Fibroblast of upper back skin (primary cell): Measurements from ENCODE around the gene TMSB4X.
"Not testable (repeated sequence)": the region's sequence is repeated elsewhere in the genome, so short reads cannot be mapped to it uniquely, and the experiment has no call there.

Source experiments
- DNase-seq: peaks from one replicate; pipeline ENCODE4 v3.0.0-alpha.2; 2013

The TMSB4X gene

DNA sequence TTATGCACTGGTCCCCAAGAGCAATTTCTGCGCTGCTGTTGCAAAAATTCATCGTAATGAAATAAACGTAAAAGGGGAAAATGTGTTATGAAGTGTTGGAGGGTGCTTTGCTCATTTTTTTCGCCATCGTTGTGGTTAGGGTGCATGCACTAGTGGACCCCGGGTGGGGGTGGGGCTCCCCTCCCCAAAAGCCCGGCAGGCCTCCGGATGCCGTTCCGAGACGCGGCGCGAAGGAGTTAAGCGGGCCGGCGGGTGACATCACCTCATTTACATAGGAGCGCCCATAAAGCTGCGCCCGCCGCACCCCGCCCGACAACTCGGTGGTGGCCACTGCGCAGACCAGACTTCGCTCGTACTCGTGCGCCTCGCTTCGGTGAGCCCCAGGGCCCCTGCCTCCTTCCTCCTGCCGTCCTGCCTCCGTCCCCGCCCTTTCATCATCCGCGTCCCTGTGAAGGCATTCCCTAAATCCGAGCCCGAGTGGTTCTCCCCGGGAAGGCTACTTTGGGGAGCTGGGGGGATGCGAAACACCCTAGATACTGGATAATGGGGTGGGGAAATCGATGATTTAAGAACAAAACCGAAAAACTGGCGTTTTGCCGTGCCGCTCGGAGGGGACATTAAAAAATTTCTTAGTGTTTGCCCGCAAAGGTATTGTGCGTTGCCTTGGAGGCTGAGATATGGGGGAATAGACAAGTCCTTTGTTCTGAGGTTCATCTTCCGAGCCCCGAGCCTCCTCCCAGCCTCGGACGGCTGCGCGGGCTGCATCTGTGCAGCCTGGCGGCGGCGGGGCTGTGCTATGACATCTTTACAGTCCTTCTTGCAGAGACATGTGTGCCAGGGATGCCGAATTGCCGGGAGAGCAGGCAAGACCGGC, at the start of gene TMSB4X:
Gene TMSB4X (plus strand): TSS at position 315 of the 874 bp plus-strand sequence.
- peak; percentile 86 for DNase-seq

DNA sequence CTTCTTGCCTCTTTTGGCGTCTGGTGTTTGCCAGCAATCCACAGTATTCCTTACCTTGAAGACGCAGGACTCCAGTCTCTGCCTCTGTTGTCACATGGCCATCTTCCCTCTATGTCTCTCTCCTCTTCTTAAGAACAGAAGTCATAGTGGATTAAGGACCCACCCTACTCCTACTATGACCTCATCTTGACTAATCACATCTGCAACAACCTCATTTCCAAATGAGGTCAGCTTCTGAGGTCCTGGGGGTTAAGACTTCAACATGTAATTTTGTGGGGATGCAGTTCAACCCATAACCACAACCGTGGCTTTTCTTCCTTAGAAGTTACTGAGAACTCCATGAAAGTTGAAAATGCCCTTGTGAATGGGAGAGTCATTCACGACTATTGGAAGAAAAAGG, 45.2 kb upstream of the TMSB4X start:
- peak; percentile 5 for DNase-seq

DNA sequence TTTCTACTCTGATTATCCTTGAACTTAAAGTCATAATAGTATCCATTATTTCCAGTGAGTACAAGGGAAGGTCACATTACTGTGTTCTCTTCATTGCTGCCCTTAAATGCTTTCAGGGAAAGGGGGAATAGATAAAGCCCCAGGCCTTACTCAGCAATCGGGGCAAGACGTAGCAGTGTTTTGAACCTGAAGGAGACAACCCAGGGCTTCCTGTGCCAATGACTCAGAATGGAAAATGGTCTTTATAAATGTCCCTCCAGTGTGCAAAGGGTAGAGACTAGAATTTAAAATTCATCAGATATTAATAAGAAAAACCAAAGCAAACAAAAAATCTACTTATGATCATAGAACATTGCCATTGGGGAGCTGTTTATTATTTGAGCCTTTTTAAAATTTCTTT, 44.8 kb upstream of the TMSB4X start:
- no peak for DNase-seq

DNA sequence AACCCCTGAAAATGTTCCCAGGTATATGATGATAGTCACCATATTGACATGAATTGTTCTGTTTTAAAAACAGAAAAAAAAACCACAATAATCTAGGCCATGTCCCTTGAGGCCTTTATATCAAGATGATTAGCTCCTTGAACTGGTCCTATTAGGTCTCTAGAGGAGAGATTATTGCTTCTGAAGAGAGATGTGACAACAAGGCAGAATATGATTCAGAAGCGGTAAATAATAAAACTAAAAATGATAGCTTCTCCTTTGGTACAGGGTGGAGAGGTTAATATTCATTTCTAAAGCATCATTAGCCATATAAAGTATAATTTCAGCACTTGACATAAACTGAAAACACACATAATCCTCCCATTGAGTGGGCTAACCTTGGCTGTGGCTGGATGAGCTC, 42.7 kb upstream of the TMSB4X start:
- no peak for DNase-seq

DNA sequence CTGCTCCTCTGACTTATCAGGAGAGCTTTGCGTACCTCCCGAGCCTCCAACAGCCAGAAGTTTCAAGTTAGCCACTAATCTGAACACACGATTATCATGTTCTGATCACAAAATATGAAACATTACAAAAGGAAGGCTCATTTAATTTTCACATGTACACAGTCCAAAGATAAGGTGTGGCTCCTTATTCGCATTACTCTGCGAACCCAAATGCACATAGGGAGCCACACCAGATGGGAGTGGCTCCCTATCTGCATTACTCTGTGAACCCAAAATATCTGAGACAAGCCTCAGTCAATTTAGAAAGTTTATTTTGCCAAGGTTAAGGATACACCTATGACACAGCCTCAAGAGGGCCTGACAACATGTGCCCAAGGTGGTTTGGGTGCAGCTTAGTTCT, 40.1 kb upstream of the TMSB4X start:
- DNase-seq, result no peak

DNA sequence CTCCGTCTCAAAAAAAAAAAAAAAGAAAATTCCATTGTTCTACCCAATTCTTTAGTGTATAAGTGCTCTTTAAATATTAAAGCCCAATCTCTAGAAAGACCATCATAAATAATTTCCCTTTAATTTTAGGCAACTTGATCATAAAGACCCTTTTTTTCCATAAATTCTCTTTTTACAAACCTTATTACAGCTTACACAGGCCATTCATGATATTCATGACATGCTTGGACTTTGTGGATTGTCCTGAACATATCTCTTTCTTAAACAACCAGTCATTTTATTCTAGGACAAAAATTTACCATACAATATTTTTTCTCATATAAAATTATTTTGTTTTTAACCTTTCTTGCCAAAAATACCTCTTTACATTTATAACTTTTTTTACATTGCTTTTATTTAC, 38.0 kb upstream of the TMSB4X start:
- DNase-seq, result no peak

DNA sequence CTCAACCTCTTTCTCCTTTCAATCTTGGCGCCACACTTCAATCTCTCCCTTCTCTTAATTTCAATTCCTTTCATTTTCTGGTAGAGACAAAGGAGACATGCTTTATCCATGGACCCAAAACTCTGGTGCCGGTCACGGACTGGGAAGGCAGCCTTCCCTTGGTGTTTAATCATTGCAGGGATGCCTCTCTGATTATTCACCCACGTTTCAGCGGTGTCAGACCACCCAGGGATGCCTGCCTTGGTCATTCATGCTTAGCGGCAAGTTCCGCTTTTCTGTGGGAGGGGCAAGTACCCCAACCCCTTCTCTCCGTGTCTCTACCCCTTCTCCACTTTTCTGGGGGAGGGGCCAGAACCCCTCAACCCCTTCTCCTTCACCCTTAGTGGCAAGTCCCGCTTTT, 34.4 kb upstream of the TMSB4X start:
- not testable (repeated sequence) for DNase-seq

DNA sequence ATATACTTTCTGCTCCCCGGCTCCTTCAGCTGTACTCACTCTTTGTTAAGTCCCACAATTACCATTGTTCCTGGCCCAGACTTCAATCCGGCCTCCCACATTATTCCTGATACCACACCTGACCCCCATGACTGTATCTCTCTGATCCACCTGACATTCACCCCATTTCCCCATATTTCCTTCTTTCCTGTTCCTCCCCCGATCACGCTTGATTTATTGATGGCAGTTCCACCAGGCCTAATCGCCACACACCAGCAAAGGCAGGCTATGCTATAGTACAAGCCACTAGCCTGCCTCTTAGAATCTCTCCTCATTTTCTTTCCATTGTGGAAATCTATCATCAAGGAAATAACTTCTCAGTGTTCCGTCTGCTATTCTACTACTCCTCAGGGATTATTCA, 31.3 kb upstream of the TMSB4X start:
- DNase-seq, result not testable (repeated sequence)

DNA sequence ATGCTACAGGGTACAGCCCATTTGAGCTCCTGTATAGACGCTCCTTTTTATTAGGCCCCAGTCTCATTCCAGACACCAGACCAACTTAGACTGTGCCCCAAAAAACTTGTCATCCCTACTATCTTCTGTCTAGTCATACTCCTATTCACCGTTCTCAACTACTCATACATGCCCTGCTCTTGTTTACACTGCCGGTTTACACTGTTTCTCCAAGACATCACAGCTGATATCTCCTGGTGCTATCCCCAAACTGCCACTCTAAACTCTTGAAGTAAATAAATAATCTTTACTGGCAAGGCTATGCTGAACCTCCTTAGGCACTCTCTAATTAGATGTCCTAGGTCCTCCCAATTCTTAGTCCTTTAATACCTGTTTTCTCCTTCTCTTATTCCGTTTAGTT, 30.5 kb upstream of the TMSB4X start:
- not testable (repeated sequence) for DNase-seq

DNA sequence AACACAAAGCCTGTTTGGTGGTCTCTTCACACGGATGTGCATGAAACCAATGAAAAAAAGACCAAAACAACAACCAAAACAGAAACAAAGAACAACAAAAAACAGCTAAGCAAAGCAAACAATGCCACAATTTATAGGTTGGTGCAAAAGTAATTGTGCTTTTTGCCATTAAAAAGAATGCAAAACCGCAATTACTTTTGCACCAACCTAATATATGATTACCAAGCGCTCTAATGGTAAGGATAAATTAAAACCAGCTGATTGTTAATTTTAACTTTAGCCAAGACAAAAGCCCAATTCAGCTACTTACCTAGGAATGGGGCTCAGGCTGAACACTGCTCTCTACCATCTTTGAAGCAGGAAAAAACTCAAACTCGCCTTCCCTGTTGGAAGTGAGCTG, 29.4 kb upstream of the TMSB4X start:
- no peak for DNase-seq

DNA sequence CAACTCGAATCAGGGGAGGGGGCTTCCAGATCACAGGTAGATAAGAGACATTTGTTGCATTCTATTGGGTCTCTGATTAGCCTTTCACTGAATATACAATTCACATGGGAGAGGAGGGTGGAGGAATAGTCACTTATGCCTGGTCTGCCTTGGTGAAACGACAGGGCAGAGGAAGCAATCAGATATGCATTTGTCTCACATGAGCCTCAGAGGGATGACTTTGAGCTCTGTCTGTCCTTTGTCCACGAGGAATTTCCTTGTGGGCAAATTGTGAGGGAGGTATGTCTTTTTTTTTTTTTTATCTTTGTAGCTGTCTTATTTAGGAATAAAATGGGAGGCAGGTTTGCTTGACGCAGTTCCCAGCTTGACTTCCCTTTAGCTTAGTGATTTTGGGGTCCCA, 28.5 kb upstream of the TMSB4X start:
- no peak for DNase-seq

DNA sequence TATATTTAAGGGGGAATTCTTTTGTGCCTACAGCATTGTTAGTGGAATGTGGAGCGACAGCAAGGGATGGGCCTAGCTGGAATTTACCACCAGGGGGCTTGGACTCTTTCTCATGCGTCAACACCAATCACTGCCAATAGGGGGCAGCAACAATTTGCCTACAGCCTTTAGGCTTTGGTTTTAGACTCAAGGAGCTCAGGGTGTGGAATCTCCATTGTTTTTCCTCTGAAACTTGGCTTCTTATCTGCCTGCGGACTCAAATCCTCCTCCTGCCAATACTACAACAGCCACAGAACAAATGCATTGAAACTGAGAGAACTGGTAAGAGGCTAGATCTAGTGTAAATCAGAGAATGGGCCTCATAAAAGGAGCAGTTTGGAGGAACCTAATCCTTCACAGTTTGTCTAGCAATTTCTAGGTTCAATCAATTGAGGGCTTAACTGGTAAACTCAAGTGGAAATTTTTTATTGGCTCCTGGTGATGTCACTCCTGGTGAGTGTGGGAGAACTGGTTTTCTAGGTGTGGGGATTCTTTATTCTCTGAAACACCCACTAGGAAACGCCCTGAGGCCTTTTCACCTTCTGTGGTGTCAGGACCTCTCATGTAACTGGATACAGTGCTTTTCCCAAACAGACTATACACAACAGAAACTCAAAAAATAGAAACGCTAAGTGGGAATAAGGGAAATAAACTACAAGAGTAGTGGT, 27.9 kb upstream of the TMSB4X start:
- peak; percentile 86 for DNase-seq

DNA sequence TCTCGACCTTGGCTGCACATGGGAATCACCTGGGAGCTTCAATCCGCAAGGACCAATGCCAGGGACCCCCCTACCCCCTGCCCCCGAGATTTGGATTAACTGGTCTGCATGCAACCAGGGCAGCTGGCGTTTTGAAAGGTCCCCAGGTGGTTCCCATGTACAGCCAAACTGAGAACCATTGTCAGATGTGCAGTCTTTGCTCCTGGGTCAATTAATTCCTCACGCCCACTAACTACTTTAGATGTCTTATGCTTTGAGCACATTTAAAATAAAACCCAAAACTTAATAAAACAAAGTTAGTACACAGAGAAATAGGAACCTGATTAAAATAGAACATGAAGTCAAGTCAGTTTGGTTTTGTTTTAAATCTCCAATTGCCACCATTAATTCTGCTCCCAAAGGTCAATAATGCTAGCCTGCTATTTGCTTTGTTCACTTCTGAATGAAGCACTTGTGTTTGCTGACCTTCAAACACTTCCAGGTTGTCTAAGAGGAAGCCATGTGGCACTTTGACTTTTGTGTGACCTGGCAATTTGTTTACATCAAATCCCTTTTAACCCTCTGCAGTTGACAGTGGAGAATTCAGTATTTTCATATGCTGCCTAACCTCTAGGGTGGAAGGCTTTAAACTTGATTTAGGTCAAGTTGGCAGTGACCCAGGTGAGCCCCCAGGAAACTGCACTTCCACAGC, 27.2 kb upstream of the TMSB4X start:
- DNase-seq, result no peak

DNA sequence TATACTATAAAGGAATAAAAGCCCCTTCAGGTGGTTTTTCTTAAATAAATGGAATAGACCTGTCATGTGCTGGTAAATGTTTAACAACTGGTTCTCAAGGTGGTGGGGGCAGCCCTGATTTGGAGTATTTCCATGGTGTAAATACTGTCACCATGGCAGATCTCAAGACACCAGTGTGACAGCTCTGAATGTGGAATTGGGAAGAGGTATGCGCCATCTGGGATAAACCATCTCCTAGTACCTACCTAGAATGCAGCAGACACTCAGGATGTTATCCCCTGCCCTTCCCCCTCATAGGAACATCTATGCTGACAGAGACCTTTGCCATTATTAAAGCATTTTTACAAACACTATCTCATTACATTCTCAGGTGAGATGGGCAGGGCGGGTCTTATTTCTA, 26.4 kb upstream of the TMSB4X start:
- DNase-seq, result no peak

DNA sequence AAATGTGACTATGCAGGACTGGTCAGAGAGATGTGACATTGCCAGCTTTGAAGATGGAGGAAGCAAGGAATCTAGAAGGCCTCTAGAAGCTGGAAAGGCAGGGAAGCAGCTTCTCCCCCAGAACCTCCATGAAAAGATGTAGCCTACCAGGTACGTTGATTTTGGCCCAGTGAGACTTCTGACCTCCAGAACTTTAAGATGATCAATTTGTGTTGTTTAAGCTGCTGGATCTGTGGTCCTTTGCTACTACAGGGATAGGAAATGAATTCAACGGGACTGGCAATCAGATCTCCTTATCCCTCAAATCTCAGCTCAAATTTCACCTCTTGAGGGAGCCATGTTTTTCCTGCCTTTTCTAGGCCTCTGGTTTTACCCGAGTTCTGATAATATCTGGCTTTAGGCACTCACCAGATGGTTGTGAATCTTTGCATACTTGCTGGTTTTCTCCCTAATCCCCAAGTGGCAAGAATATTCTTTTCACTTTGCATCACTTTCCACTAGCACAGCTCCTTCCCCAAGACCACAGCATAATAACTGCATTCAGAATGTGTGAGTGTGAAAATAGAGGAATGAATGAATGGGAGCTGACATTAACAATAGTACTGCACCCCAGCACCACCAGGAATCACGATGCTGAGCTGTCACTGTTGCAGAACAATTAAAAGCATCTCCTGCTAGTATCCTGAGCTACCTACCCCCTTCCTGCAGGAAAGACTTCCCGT, 25.5 kb upstream of the TMSB4X start:
- DNase-seq, result peak; percentile 92

DNA sequence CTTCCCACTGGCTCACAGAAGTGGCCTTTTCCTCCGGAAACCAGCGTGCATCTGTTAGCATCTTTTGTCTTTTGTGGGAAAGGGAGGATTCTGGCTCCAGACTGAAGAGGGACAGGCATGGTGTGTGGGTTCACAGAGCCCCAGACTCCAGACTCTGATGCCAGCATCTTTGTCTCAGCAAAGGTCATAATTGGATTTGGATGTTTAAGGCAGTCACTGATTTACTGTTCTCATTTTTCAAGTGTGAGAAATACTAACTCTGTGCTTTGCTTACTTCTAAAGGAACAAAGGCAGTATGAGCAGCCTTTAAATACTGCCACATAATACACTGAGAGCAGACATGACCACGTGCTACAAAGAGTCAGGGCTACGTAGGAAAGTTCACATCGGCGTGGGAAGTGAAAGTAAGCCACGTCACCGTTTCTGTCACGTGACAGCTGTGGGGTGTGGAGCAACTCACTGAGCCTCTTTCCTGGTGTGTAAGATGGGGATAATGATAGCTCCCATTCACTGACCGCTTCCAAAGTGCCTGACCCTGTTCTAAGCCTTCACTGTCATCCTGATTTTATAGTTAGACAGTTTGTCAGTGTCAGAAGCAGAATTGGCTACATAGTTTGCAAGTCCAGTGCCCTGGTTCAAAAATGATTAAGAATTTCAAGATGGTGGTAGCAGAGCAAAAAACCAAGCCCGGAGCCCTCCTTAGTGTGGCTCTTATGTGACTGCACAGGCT, 24.8 kb upstream of the TMSB4X start:
- peak; percentile 85 for DNase-seq

DNA sequence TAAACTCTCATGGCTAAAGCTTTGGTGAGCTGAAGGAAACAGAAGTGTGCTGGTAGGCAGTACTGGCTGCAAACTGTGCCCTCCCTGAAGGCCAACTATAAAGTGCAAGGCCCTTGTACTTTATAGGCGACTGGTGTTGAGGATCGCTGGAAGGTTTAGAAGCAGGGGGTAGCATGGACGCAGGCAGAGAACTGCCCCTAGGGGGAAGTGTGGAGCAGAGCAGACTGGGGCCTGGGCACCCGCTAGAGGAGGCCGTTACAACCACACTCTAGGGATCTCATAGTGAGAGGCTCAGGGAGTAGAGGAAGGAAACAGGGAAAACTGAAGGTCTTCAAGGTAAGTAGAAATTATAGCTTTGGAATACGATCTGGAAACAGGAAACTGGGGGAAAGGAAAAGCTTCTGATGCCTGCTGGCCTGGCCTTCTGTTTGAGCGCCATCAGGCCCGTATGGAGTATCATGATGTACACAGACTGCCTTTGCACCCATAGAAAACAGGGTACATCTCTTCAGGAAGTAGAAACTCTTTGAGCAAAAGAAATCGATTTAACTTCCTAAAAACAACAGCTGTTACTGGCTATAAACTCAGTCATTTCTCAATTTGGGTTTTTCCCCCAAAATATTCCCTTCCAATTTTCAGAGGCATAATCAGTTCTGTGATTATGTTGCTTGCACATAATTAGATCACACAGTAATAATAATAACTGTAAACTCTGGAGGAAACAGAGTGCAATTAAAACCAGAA, 23.9 kb upstream of the TMSB4X start:
- DNase-seq, result no peak

DNA sequence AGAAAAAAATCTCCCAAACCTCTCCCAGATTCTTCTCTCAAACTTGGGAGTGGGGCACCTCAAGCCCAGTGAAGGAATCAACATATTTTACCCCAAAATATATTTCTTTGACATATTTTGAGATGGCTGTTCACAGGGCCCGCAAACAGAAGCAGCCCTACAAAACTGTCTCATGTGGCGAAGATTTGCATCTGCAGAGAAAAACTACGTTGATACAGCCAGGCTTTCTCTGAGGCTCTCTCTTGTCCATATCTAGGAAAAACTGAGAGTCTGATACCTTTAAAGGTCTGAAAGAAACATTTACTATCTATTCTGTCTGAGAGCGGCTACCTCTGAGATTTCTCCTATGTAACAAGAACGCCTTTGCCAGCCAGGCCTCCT, 23.3 kb upstream of the TMSB4X start:
- no peak for DNase-seq

DNA sequence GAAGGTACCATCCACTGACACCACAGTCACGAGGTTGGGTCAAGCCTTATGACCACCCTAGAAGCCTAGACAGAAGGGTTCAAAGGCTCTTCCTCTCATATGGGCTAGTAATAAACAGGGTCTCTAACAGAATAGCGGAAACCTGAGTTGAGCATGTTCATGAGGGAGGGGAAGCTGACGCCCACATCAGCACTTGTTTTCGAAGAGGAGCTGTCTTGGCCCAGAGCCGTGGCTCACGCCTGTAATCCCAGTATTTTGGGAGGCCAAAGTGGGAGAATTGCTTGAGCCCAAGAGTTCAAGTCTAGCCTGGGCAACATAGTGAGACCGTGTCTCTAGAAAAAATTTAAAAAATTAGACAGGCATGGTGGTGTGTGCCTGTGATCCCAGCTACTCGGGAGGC, 21.5 kb upstream of the TMSB4X start:
- DNase-seq, result no peak

DNA sequence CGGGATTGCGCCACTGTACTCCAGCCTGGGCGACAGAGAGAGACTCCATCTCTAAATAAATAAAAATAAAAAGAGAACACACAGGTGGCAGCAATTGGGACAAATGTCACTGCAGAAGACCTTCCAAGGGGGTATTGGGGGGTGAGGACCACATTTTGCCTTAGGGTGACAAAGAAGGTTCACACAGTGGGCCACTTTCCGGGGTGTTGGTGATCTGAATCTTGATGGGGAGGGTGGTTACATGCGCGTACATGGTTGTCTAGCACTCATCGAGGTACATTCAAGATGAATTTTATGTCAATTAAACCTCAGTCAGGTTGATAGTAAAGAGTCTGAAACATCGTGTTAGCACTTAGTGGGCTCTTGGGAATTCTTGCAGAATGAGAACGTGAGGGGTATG, 20.5 kb upstream of the TMSB4X start:
- DNase-seq, result no peak

DNA sequence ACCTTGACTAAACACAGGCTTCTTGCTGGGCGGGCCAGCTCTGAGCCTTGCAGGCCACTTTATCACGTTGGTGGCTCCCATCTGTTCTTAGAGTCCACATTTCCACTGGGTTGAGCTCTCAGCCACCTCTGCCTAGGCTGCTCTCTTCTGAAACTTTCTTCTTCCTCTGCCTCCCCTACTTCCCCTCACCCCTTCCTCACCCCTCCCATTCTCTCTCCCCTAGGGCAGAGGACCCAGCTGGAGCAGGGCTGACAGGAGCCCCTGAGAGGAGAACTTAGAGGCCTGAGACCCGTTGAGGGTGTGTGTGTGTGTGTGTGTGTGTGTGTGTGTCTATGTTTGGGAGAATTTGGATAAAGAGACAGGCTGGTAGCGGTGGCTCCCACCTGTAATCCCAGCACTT, 19.9 kb upstream of the TMSB4X start:
- DNase-seq, result no peak
